ENCODE data around the gene GFPT1.
"Not testable (repeated sequence)": the region's sequence is repeated elsewhere in the genome, so short reads cannot be mapped to it uniquely, and the experiment has no call there.

The GFPT1 gene

GRCh38 chr2:69383176-69383812, 3.7 kb downstream of the GFPT1 start:
- DNase-seq (ENCODE audit: low spot score) = no peak

- DNase-seq (ENCODE audit: low spot score) = no peak
Measured at GRCh38 chr2:69382547-69382946, 4.5 kb downstream of the GFPT1 start.

- DNase-seq (ENCODE audit: low spot score) = no peak
Measured at GRCh38 chr2:69381337-69381737, 5.7 kb downstream of the GFPT1 start.

GRCh38 chr2:69380072-69380917, 6.7 kb downstream of the GFPT1 start:
- no peak for DNase-seq (ENCODE audit: low spot score)

- no peak for DNase-seq (ENCODE audit: low spot score)
Measured at GRCh38 chr2:69376403-69376802, 10.6 kb downstream of the GFPT1 start.

GRCh38 chr2:69375494-69376353, 11.3 kb downstream of the GFPT1 start:
- peak; percentile 30 for DNase-seq (ENCODE audit: low spot score)

GRCh38 chr2:69372767-69373166, 14.3 kb downstream of the GFPT1 start:
- DNase-seq (ENCODE audit: low spot score) = no peak

- no peak for DNase-seq (ENCODE audit: low spot score)
Measured at GRCh38 chr2:69369802-69370201, 17.2 kb downstream of the GFPT1 start.

GRCh38 chr2:69368588-69368987, 18.4 kb downstream of the GFPT1 start:
- no peak for DNase-seq (ENCODE audit: low spot score)

GRCh38 chr2:69359371-69359770, 27.7 kb downstream of the GFPT1 start:
- DNase-seq (ENCODE audit: low spot score) = no peak

- DNase-seq (ENCODE audit: low spot score) = no peak
Measured at GRCh38 chr2:69358914-69359313, 28.1 kb downstream of the GFPT1 start.

GRCh38 chr2:69356471-69356870, 30.6 kb downstream of the GFPT1 start:
- no peak for DNase-seq (ENCODE audit: low spot score)

GRCh38 chr2:69354976-69355375, 32.1 kb downstream of the GFPT1 start:
- DNase-seq (ENCODE audit: low spot score) = not testable (repeated sequence)

- DNase-seq (ENCODE audit: low spot score) = no peak
Measured at GRCh38 chr2:69353360-69353759, 33.7 kb downstream of the GFPT1 start.

- DNase-seq (ENCODE audit: low spot score) = no peak
Measured at GRCh38 chr2:69348781-69349180, 38.2 kb downstream of the GFPT1 start.

- no peak for DNase-seq (ENCODE audit: low spot score)
Measured at GRCh38 chr2:69345434-69345833, 41.6 kb downstream of the GFPT1 start.

- DNase-seq (ENCODE audit: low spot score) = no peak
Measured at GRCh38 chr2:69344305-69344704, 42.7 kb downstream of the GFPT1 start.

- DNase-seq (ENCODE audit: low spot score) = no peak
Measured at GRCh38 chr2:69340101-69340775, 46.8 kb downstream of the GFPT1 start.

- DNase-seq (ENCODE audit: low spot score) = no peak
Measured at GRCh38 chr2:69335311-69335710, 51.7 kb downstream of the GFPT1 start.

- DNase-seq (ENCODE audit: low spot score) = no peak
Measured at GRCh38 chr2:69333352-69333751, 53.7 kb downstream of the GFPT1 start.

- DNase-seq (ENCODE audit: low spot score) = no peak
Measured at GRCh38 chr2:69330781-69331180, 56.2 kb downstream of the GFPT1 start.

- no peak for DNase-seq (ENCODE audit: low spot score)
Measured at GRCh38 chr2:69322631-69323030, 64.4 kb downstream of the GFPT1 start.

Data from SW480 (cell line).